ENCODE results near the gene UBE3D.
"Not testable (repeated sequence)": the region's sequence is repeated elsewhere in the genome, so short reads cannot be mapped to it uniquely, and the experiment has no call there.

UBE3D gene

GRCh38 chr6:83053678-83054077 lies 12.0 kb downstream of the UBE3D start:
- no peak for DNase-seq

- DNase-seq: no peak
Measured at GRCh38 chr6:83051377-83052172, 14.1 kb downstream of the UBE3D start.

- no peak for DNase-seq
Measured at GRCh38 chr6:83047065-83047754, 18.4 kb downstream of the UBE3D start.

DNA sequence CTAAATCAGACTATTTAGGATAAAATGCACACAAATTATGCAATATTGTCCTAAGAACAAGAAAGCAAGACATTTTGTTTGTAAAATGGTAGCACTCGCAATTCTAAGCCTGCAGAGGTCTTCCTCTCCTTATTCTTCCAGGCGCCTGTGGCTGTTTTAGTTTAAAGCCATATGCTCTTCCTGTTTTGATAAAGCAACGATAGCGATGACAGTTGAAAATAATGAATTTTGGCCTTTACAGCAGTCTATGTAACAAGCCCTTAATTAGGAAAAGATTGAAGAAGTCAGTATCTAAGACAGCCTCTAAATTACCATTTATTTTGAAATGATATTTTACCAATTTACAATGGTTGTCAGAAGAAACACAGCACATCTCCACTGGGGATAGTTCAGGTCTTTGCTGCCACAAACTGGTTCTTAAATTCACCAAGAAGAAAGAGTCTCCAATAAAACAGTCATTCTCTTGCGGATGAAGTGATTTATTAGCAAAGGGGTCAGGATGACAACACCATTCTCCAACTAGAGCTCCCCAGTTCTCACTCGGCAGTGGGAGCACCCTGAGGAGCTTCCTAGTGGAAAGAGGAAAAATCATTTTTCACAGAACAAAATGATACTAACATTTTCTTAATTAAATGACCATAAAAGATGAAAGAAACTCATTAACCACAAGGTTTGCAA lies 21.4 kb downstream of the UBE3D start:
- DNase-seq: no peak

DNA sequence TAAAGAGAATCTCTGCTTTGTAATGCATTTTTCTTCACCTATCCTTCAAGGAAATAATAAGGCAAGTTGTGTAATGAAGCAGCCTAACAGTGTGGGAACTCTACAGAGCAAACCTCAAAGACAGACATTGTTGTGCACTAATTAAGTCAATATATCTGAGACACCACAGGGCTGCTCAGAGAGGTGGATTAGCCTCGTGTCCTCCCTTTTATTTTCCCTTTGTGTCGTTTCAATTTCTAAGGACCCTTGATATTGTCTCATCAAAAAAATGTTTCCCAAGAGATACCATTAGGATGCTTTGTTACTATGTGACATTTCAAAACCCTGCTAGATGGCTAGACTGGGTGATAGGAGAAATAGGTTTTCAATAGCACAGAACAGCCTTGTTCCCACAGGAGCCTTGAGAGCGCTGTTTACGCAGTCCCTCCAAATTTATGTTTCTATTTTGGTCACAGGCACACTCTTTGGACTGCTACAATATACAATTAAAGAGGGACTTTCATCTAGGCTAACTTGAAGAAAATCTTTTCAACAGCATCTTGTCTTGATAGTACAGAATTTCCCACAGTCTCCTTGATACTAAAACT lies 23.1 kb downstream of the UBE3D start:
- no peak for DNase-seq

DNA sequence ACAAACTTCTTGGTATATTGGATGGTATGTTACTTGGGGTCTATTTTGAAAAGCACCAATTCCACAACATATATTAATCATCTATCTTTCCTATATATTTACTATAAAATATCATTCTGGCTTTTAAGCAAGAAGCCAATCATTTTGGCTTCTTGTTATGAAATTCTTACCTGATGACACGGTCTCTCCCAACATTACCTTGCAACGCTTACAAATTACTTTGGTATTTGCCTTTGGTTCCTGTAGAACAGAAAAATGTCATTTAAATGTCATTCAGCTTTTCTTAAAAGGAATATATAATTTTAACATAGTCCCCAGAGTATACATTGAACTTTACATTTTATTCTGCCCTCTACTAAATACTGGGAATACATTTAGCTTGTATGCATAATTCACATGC lies 27.4 kb downstream of the UBE3D start:
- DNase-seq: no peak

GRCh38 chr6:83031689-83032088 lies 34.0 kb downstream of the UBE3D start:
- DNase-seq: no peak

DNA sequence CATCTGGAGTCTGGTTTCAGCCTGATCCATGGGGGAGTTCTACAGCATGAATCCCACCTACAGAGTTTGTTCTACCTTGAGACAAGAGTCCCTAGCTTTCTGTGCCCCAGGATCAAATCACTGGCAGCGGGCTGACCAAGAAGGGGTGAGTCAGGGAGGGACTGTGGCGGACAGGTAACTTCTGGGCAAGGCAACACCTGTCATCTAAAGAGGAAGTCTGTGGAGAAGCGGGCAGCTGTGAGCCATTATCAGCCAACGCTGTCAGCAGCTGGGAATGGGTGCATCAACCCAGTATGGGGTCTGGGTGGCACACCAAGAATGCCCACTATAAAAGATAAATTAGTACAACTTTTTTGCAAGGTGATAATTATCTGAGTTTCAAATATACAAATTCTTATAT lies 45.9 kb downstream of the UBE3D start:
- DNase-seq: no peak

- not testable (repeated sequence) for DNase-seq
Measured at GRCh38 chr6:83011131-83011530, 54.5 kb downstream of the UBE3D start.

- no peak for DNase-seq
Measured at GRCh38 chr6:83008626-83009025, 57.0 kb downstream of the UBE3D start.

DNA sequence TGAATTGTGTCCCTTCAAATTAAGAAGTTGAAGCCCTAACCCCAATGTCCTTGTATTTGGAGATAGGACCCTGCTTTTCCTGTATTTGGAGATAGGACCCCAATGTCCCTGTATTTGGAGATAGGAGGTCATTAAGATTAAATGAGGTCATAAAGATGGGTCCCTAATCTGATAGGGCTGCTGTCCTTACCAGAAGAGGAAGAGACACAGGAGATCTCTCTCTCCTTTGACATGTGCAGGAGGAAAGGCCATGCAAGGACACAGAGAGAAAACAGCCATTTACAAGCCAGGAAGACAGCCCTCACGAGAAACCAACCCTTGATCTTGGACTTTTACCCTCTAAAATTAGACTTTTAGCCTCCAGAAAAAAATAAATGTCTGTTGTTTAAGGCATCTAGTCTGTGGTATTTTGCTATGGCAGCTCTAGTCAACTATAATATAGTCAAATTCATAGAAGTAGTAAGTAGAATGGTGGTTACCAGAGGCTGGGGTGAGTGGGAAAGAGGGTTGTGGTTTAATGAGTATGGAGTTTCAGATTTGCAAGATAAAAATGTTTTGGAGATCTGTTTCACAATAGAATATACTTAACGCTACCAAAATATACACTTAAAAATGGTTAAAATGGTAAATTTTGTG lies 59.3 kb downstream of the UBE3D start:
- DNase-seq: no peak

DNA sequence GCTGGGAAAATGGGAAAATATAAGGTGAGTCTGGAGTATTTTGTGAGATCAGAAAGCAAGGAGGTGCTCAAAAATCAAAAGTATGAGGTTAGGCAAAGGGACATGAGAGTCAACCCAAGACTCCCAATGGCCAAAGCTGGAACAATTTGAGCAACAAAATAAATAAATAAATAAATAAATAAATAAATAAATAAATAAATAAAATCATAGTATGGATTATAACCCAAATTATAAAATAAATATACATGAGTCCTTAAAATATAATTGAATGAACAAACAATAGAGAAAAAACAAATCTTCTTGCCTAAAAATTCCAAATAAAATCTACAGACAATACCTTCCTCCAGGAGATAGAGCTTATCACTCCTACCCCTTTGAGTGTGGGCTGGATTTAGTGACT lies 69.5 kb downstream of the UBE3D start:
- DNase-seq: no peak

GRCh38 chr6:82995066-82995465 lies 70.6 kb downstream of the UBE3D start:
- no peak for DNase-seq

GRCh38 chr6:82989736-82990290 lies 75.8 kb downstream of the UBE3D start:
- no peak for DNase-seq

- no peak for DNase-seq
Measured at GRCh38 chr6:82988930-82989351, 76.7 kb downstream of the UBE3D start.

DNA sequence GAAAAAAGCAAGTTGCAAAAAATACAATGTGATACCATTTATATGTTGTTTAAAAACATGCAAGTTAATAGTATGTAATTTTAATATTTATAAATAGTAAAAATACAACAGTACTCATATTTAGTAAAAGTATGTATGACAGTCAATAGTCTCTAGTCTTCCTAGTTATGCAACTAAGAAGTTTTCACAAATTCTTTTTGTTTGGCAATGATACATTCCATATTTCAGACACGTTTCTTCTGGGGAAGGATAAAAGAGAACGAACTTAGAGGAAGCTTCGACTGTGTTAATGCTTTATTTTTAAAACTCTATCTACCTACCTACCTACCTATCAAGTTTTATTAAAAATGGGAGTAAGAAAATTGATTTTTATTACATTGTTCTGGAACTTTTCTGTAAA lies 77.7 kb downstream of the UBE3D start:
- no peak for DNase-seq

DNA sequence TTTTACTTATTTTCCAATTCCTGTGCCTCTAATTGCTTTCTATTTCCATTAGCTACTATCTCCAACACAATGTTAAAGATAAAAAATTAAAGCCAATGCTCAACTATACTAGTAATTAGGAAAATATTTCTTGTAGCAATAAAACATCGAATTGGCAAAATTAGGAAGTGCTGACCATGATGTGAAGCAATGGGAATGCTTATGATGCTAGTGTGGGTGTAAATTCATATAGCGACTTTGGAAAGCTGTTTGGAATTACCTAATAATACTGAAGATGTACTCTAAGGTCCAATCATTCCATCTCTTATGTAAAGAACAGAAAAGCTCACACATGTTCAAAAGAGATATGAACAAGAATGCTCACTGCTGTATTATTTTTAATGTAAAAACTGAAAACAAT lies 78.2 kb downstream of the UBE3D start:
- DNase-seq: no peak

- no peak for DNase-seq
Measured at GRCh38 chr6:82984720-82985119, 80.9 kb downstream of the UBE3D start.

DNA sequence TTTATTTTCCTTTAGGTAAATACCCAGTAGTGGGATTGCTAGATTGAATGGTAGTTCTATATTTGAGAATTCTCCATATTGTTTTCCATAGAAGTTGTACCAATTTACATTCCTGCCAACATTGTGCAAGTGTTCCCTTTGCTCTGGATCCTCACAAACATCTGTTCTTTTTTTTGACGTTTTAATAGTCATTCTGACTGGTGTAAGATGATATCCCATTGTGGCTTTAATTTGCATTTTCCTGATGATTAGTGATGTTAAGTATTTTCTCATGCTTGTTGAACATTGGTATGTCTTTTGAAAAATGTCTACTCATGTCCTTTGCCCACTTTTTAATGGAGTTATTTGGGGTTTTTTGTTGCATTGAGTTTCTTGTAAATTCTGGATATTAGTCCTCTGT lies 85.6 kb downstream of the UBE3D start:
- DNase-seq: no peak

GRCh38 chr6:82979657-82980056 lies 86.0 kb downstream of the UBE3D start:
- DNase-seq: no peak

DNA sequence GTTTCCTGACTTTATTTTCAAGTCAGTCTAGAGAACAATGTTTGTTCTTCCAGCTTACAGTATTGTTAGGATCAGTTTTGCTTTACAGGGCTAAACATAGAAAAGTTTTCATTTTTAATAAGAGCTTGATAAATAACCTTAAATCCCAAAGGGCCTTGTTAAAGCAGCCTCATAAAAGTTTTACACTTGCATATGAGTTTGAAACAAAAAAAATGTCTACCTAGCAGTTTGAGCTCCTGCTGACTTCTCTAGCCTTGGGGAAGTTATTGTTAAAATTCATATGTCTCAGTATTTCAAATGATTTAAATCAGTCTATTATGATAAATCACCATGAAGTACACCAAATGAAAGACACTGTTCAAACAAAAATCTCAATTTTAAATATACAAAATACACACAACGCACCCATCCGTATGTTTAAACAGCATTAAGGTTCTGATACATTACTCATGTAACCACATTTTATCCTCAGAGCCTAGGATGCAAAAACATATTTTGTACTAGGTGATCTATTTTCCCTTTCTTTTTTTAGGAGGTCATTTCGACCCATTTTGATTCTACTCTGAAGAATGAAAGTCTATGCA lies 87.2 kb downstream of the UBE3D start:
- no peak for DNase-seq

GRCh38 chr6:82976179-82976578 lies 89.5 kb downstream of the UBE3D start:
- DNase-seq: no peak

Data from activated gamma-delta T cell treated with Interleukin-2 at 50 U/mL for 16 hours (primary cell).